ENCODE data around the gene CCDC34.
"Not testable (repeated sequence)": the region's sequence is repeated elsewhere in the genome, so short reads cannot be mapped to it uniquely, and the experiment has no call there.

CCDC34 gene

GRCh38 chr11:27321340-27321739 is 41.7 kb downstream of the CCDC34 start:
- DNase-seq = not testable (repeated sequence)

- no peak for DNase-seq
These were observed 43.9 kb downstream of the CCDC34 start for GRCh38 chr11:27319072-27319471.

- DNase-seq = no peak
These were observed 45.3 kb downstream of the CCDC34 start for GRCh38 chr11:27317751-27318150.

GRCh38 chr11:27315836-27316235 is 47.2 kb downstream of the CCDC34 start:
- no peak for DNase-seq

GRCh38 chr11:27313157-27313821 is 49.7 kb downstream of the CCDC34 start:
- no peak for DNase-seq

GRCh38 chr11:27312110-27312509 is 50.9 kb downstream of the CCDC34 start:
- DNase-seq = no peak

- DNase-seq = no peak
These were observed 52.3 kb downstream of the CCDC34 start for GRCh38 chr11:27310707-27311106.

GRCh38 chr11:27310182-27310581 is 52.8 kb downstream of the CCDC34 start:
- no peak for DNase-seq

GRCh38 chr11:27309046-27309445 is 54.0 kb downstream of the CCDC34 start:
- no peak for DNase-seq

- no peak for DNase-seq
These were observed 55.8 kb downstream of the CCDC34 start for GRCh38 chr11:27307232-27307631.

GRCh38 chr11:27305751-27306150 is 57.3 kb downstream of the CCDC34 start:
- no peak for DNase-seq

- DNase-seq = no peak
These were observed 58.5 kb downstream of the CCDC34 start for GRCh38 chr11:27304514-27304913.

- DNase-seq = no peak
These were observed 59.1 kb downstream of the CCDC34 start for GRCh38 chr11:27303903-27304302.

- DNase-seq = no peak
These were observed 62.0 kb downstream of the CCDC34 start for GRCh38 chr11:27300974-27301373.

- no peak for DNase-seq
These were observed 65.4 kb downstream of the CCDC34 start for GRCh38 chr11:27297616-27298015.

GRCh38 chr11:27296497-27296896 is 66.5 kb downstream of the CCDC34 start:
- DNase-seq = no peak

- DNase-seq = no peak
These were observed 67.1 kb downstream of the CCDC34 start for GRCh38 chr11:27295928-27296327.

GRCh38 chr11:27294654-27295053 is 68.4 kb downstream of the CCDC34 start:
- no peak for DNase-seq

- no peak for DNase-seq
These were observed 69.2 kb downstream of the CCDC34 start for GRCh38 chr11:27293515-27294417.

GRCh38 chr11:27292637-27293010 is 70.4 kb downstream of the CCDC34 start:
- DNase-seq = no peak

- DNase-seq = no peak
These were observed 70.9 kb downstream of the CCDC34 start for GRCh38 chr11:27291954-27292636.

- no peak for DNase-seq
These were observed 71.6 kb downstream of the CCDC34 start for GRCh38 chr11:27291302-27291889.
